ENCODE data around the gene FBXL12. TPM values are rescaled to one million over a fixed set of nuclear protein-coding genes. Genes with fewer than 3 reads are reported as not detected.
"Not testable (repeated sequence)": the region's sequence is repeated elsewhere in the genome, so short reads cannot be mapped to it uniquely, and the experiment has no call there.

The FBXL12 gene
- total RNA-seq, 1 donor from 2014 or later = 24.9 TPM

- intact Hi-C loops (cut with DNase I) = loop anchor here (10.0 kb wide), 1 partner anchor 174 kb away; the partner anchor contains the start of gene ZNF561
- ATAC-seq (no peak), DNase-seq (ENCODE audit: low spot score) (no peak)
Measured at GRCh38 chr19:9799162-9799561, 19.7 kb downstream of the FBXL12 start.

- intact Hi-C loops (cut with DNase I) = loop anchor here (10.0 kb wide), 1 partner anchor 173 kb away; the partner anchor contains the start of gene ZNF561
Measured at GRCh38 chr19:9797871-9798270, 21.0 kb downstream of the FBXL12 start.

GRCh38 chr19:9796113-9796773 is 22.6 kb downstream of the FBXL12 start:
- DNase-seq (ENCODE audit: low spot score) (peak; percentile 87), ATAC-seq (peak; percentile 25)
- intact Hi-C loops (cut with DNase I) = loop anchor here (10.0 kb wide), 1 partner anchor 171 kb away; the partner anchor contains the start of gene ZNF561

More at GRCh38 chr19:9797871-9798270, 21.0 kb downstream of the FBXL12 start:
- DNase-seq (ENCODE audit: low spot score) = no peak
- ATAC-seq = no peak

GRCh38 chr19:9793071-9793591 is 25.7 kb downstream of the FBXL12 start:
- ATAC-seq = peak; percentile 29
- peak; percentile 84 for DNase-seq (ENCODE audit: low spot score)
- intact Hi-C loops (cut with DNase I) = loop anchor here (10.0 kb wide), 1 partner anchor 168 kb away; the partner anchor contains the start of gene ZNF561

- ATAC-seq (peak; percentile 88), DNase-seq (ENCODE audit: low spot score) (peak; percentile 97)
- intact Hi-C loops (cut with DNase I) = loop anchor here (10.0 kb wide), 1 partner anchor 168 kb away; the partner anchor contains the start of gene ZNF561
Measured at GRCh38 chr19:9792206-9793070, 26.4 kb downstream of the FBXL12 start.

GRCh38 chr19:9791552-9792205 is 27.2 kb downstream of the FBXL12 start:
- DNase-seq (ENCODE audit: low spot score) (peak; percentile 98), ATAC-seq (peak; percentile 88)
- intact Hi-C loops (cut with DNase I) = loop anchor here (10.0 kb wide), 1 partner anchor 167 kb away; the partner anchor contains the start of gene ZNF561

GRCh38 chr19:9791073-9791367 is 27.9 kb downstream of the FBXL12 start:
- ATAC-seq; DNase-seq (ENCODE audit: low spot score): not testable (repeated sequence)
- intact Hi-C loops (cut with DNase I) = loop anchor here (10.0 kb wide), 1 partner anchor 166 kb away; the partner anchor contains the start of gene ZNF561

GRCh38 chr19:9789579-9789978 is 29.3 kb downstream of the FBXL12 start:
- DNase-seq (ENCODE audit: low spot score); ATAC-seq; intact Hi-C loops (cut with DNase I): not testable (repeated sequence)

- intact Hi-C loops (cut with DNase I) = no loop called here
- no peak for ATAC-seq
- no peak for DNase-seq (ENCODE audit: low spot score)
Measured at GRCh38 chr19:9789066-9789465, 29.8 kb downstream of the FBXL12 start.

- intact Hi-C loops (cut with DNase I); DNase-seq (ENCODE audit: low spot score); ATAC-seq: not testable (repeated sequence)
Measured at GRCh38 chr19:9788604-9789003, 30.3 kb downstream of the FBXL12 start.

GRCh38 chr19:9786819-9787218 is 32.1 kb downstream of the FBXL12 start:
- no peak for DNase-seq (ENCODE audit: low spot score)
- no peak for ATAC-seq
- intact Hi-C loops (cut with DNase I) = no loop called here

- intact Hi-C loops (cut with DNase I) = no loop called here
Measured at GRCh38 chr19:9786342-9786741, 32.5 kb downstream of the FBXL12 start.

GRCh38 chr19:9785367-9786331 is 33.2 kb downstream of the FBXL12 start:
- DNase-seq (ENCODE audit: low spot score) (peak; percentile 99), ATAC-seq (peak; percentile 96)
- intact Hi-C loops (cut with DNase I) = no loop called here

More at GRCh38 chr19:9786342-9786741, 32.5 kb downstream of the FBXL12 start:
- DNase-seq (ENCODE audit: low spot score) (no peak), ATAC-seq (no peak)

- DNase-seq (ENCODE audit: low spot score); ATAC-seq; intact Hi-C loops (cut with DNase I): not testable (repeated sequence)
Measured at GRCh38 chr19:9784163-9784496, 34.7 kb downstream of the FBXL12 start.

- DNase-seq (ENCODE audit: low spot score) (no peak), ATAC-seq (no peak)
- intact Hi-C loops (cut with DNase I) = no loop called here
Measured at GRCh38 chr19:9782338-9782737, 36.5 kb downstream of the FBXL12 start.

- peak; percentile 100 for ATAC-seq
- DNase-seq (ENCODE audit: low spot score) = peak; percentile 94
- intact Hi-C loops (cut with DNase I) = no loop called here
Measured at GRCh38 chr19:9768175-9769112, 50.4 kb downstream of the FBXL12 start, which contains the start of gene ZNF846. TSS of gene ZNF846 (minus strand) at chr19:9768738. CDS start at chr19:9764950, 3,788 bp downstream.

Measured in sciatic nerve (tissue), 2 donors.